Right renal pelvis (tissue), 4 donors: ENCODE results near the gene CDC123. TPM values are rescaled to one million over a fixed set of nuclear protein-coding genes. Genes with fewer than 3 reads are reported as not detected.
A peak's percentile ranks its signal among the peaks of the same experiment; 100 is the strongest.
"Not testable (repeated sequence)": the region's sequence is repeated elsewhere in the genome, so short reads cannot be mapped to it uniquely, and the experiment has no call there.

Source experiments
- DNase-seq, 4 donors: peaks; one replicate each; pipeline ENCODE4 v3.0.0-alpha.2; 2013; ENCODE audit warnings: low read depth in 4 of 4, low spot score in 3 of 4, missing footprints in 1 of 4
- polyA plus RNA-seq, 4 donors: library from polyadenylated mRNA; unstranded; fragments of 120-200 nt; gene quantifications; one replicate each; pipeline ENCODE4 v1.2.1, GENCODE V29; 2013; ENCODE audit not compliant: insufficient read length in 4 of 4

CDC123 gene
- 100 to 1,000 TPM; 122 to 145 (median 136) TPM for polyA plus RNA-seq

- peak; percentile 78 to 90 (median 84) for DNase-seq
Measured at GRCh38 chr10:12195603-12196506, at the start of gene CDC123, which contains the start of gene NUDT5. Gene CDC123 (plus strand): TSS chr10:12196188. CDS start chr10:12196246, 58 bp downstream. Gene NUDT5 (minus strand): TSS chr10:12195891. CDS start chr10:12186291, 9,600 bp downstream.

GRCh38 chr10:12150163-12150562 lies 45.8 kb upstream of the CDC123 start:
- no peak for DNase-seq

GRCh38 chr10:12154516-12154915 lies 41.5 kb upstream of the CDC123 start:
- DNase-seq = no peak

- DNase-seq = no peak
Measured at GRCh38 chr10:12156367-12157123, 39.4 kb upstream of the CDC123 start.

GRCh38 chr10:12158111-12158510 lies 37.9 kb upstream of the CDC123 start:
- no peak for DNase-seq

GRCh38 chr10:12160664-12161063 lies 35.3 kb upstream of the CDC123 start:
- DNase-seq = no peak

GRCh38 chr10:12162927-12163326 lies 33.1 kb upstream of the CDC123 start:
- no peak for DNase-seq

- no peak for DNase-seq
Measured at GRCh38 chr10:12164085-12164484, 31.9 kb upstream of the CDC123 start.

- DNase-seq = no peak
Measured at GRCh38 chr10:12165036-12165435, 31.0 kb upstream of the CDC123 start.

- DNase-seq = no peak
Measured at GRCh38 chr10:12165999-12166775, 29.8 kb upstream of the CDC123 start.

GRCh38 chr10:12171512-12171911 lies 24.5 kb upstream of the CDC123 start:
- not testable (repeated sequence) for DNase-seq

GRCh38 chr10:12177642-12178041 lies 18.3 kb upstream of the CDC123 start:
- DNase-seq = no peak

- no peak for DNase-seq
Measured at GRCh38 chr10:12179606-12180170, 16.3 kb upstream of the CDC123 start.

GRCh38 chr10:12180221-12180974 lies 15.6 kb upstream of the CDC123 start:
- no peak for DNase-seq

GRCh38 chr10:12181065-12181775 lies 14.8 kb upstream of the CDC123 start:
- no peak for DNase-seq

- DNase-seq = no peak
Measured at GRCh38 chr10:12184165-12184564, 11.8 kb upstream of the CDC123 start.

- DNase-seq = no peak
Measured at GRCh38 chr10:12186323-12186722, 9.7 kb upstream of the CDC123 start.

- no peak for DNase-seq
Measured at GRCh38 chr10:12187321-12187905, 8.6 kb upstream of the CDC123 start.

- DNase-seq = no peak
Measured at GRCh38 chr10:12188656-12189055, 7.3 kb upstream of the CDC123 start.
